Activated T-cell treated with anti-CD3 and anti-CD28 coated beads, Interleukin-2, amount 50 U/mL, for 72 hours (primary cell): ENCODE data around the gene RAB19. TPM values are rescaled to one million over a fixed set of nuclear protein-coding genes. Genes with fewer than 3 reads are reported as not detected.
A peak's percentile ranks its signal among the peaks of the same experiment; 100 is the strongest.
"Not testable (repeated sequence)": the region's sequence is repeated elsewhere in the genome, so short reads cannot be mapped to it uniquely, and the experiment has no call there.

ENCODE experiments used
- ATAC-seq, 2 donors: fragments of 150-1000 bp; cut with Tn5 transposase; replicated peaks in 1 of 2; 2 replicates each; pipeline ENCODE4 v1.10.0; 2021; ENCODE audit warnings: moderate library complexity in 2 of 2, mild to moderate bottlenecking in 1 of 2
- DNase-seq, 2 donors: peaks; one replicate each; pipeline ENCODE4 v3.0.0; 2021 to 2022; ENCODE audit warnings: mixed read lengths in 1 of 2
- H3K27ac Mint-ChIP-seq: one replicate; pipeline ENCODE4 v1.8.0; 2022; ENCODE audit warnings: mild to moderate bottlenecking, moderate library complexity, mixed read lengths
- H3K27me3 Mint-ChIP-seq: one replicate; pipeline ENCODE4 v1.8.0; 2022; ENCODE audit warnings: low read depth, mixed read lengths
- H3K36me3 Mint-ChIP-seq, 2 donors: one replicate each; pipeline ENCODE4 v1.8.0; 2022; ENCODE audit warnings: mixed read lengths in 2 of 2, mild to moderate bottlenecking in 1 of 2; ENCODE audit not compliant: insufficient read depth in 2 of 2
- H3K4me1 Mint-ChIP-seq: one replicate; pipeline ENCODE4 v1.8.0; 2022; ENCODE audit warnings: low read depth, mixed read lengths
- H3K4me3 Mint-ChIP-seq, 2 donors: one replicate each; pipeline ENCODE4 v1.8.0; 2022; ENCODE audit warnings: mild to moderate bottlenecking in 2 of 2, mixed read lengths in 2 of 2, moderate library complexity in 2 of 2
- H3K9me3 Mint-ChIP-seq, 2 donors: one replicate each; pipeline ENCODE4 v1.8.0; 2022; ENCODE audit warnings: mixed read lengths in 2 of 2
- total RNA-seq, 2 donors: library from RNA; stranded (reverse); gene quantifications; one replicate each; pipeline ENCODE4 v1.2.3, GENCODE V29; 2022

RAB19 gene
- total RNA-seq, 2 donors from 2014 or later = 13.7 to 17.5 TPM

DNA sequence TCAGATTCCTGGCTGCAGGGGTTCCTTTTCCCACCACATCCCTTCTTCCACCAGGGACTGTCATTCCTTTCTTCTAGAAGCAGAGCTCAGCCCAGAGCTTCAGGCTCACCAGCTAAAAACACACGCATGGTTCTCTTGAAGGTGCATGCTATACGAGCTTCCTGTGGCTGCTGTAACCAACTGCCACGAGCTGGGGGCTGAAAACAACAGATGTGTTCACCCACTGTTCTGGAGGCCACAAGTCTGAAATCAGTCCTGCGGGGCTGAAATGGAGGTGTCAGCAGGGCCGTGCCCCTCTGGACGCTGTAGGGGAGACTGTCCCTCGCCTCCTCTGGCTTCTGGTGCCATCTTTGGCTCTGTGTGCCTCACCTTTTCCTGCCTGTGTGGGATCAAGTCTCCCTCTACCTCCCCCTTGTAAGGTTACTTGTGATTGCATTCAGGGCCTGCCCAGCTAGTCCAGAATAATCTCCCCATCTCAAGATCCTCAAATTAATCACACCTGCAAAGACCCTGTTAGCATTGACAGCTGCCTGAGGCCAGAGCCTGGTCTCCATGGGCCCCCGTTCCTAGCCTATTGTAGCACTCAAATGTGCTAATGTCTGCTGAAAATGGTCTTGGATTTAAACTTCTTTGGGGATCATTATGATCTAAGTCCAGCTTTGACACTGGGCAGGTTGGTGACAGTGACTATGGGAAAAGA, 13.7 kb downstream of the RAB19 start:
- Mint-ChIP-seq H3K27ac (peak overlapping the region; percentile 21), H3K27me3 (no peaks in the 10 kb centered on the region), H3K4me1 (peaks cover 14% of the 10 kb centered on the region), H3K36me3 (peaks cover 6 to 7% of the 10 kb centered on the region in 2 donors), H3K9me3 (no peaks in the 10 kb centered on the region), H3K4me3 (no peak overlapping the region)
- peak; percentile 34 to 63 for ATAC-seq
- DNase-seq = peak in 1 of 2 donors; percentile 10

- not testable (repeated sequence) for DNase-seq, H3K36me3 Mint-ChIP-seq, H3K9me3 Mint-ChIP-seq, H3K27ac Mint-ChIP-seq, ATAC-seq, H3K4me3 Mint-ChIP-seq, H3K27me3 Mint-ChIP-seq
- H3K4me1 Mint-ChIP-seq = peaks cover 14% of the 10 kb centered on the region
These were observed 14.3 kb downstream of the RAB19 start for GRCh38 chr7:140418156-140418472.

DNA sequence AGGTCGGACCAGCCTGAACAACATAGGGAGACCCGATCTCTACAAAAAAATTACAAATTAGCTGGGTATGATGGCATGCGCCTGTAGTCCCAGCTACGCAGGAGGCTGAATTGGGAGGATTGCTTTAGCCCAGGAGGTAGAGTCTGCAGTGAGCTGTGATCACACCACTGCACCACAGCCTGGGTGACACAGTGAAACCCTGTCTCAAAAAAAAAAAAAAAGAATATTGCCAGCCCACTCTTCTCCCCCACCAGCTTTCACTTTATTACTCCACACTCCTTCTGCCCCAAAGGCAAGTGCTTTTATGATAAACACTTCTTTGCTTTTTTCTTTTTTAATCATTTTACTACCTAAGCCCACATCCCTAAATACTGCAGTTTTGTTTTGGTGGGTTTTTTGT, 14.8 kb downstream of the RAB19 start:
- H3K27ac Mint-ChIP-seq = peak overlapping the region; percentile 51
- H3K4me3 Mint-ChIP-seq = no peak overlapping the region
- H3K4me1 Mint-ChIP-seq = peaks cover 14% of the 10 kb centered on the region
- H3K9me3 Mint-ChIP-seq = no peaks in the 10 kb centered on the region
- no peaks in the 10 kb centered on the region for H3K27me3 Mint-ChIP-seq
- DNase-seq = no peak
- ATAC-seq = peak; percentile 54 to 81
- H3K36me3 Mint-ChIP-seq = peaks cover 5 to 6% of the 10 kb centered on the region in 2 donors

DNA sequence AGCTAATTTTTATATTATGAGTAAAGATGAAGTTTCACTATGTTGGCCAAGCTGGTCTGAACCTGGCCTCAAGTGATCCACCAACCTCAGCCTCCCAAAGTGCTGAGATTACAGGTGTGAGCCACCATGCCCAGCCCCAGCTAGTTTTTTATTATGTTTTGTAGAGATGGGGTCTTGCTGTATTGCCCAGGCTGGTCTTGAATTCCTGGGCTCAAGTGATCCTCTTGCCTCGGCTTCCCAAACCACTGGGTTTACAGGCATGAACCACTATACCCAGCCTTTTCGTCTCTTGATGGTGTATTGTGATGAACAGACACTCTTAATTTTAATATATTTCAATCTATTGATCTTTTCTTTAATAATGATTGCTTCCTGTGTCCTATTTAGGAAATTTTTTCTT, 17.7 kb downstream of the RAB19 start:
- Mint-ChIP-seq H3K4me3 (no peak overlapping the region), H3K27me3 (no peaks in the 10 kb centered on the region), H3K27ac (no peak overlapping the region), H3K9me3 (no peaks in the 10 kb centered on the region), H3K4me1 (peaks cover 14% of the 10 kb centered on the region), H3K36me3 (peaks cover 5 to 8% of the 10 kb centered on the region in 2 donors)
- no peak for DNase-seq
- ATAC-seq = no peak

- peaks cover 6% of the 10 kb centered on the region for H3K4me1 Mint-ChIP-seq
- no peaks in the 10 kb centered on the region for H3K27me3 Mint-ChIP-seq
- H3K27ac Mint-ChIP-seq = no peak overlapping the region
- H3K36me3 Mint-ChIP-seq = peaks cover 3 to 7% of the 10 kb centered on the region in 2 donors
- ATAC-seq (no peak), DNase-seq (no peak)
- H3K9me3 Mint-ChIP-seq = no peaks in the 10 kb centered on the region
- no peak overlapping the region for H3K4me3 Mint-ChIP-seq
These were observed 19.6 kb downstream of the RAB19 start for GRCh38 chr7:140423501-140423900.

DNA sequence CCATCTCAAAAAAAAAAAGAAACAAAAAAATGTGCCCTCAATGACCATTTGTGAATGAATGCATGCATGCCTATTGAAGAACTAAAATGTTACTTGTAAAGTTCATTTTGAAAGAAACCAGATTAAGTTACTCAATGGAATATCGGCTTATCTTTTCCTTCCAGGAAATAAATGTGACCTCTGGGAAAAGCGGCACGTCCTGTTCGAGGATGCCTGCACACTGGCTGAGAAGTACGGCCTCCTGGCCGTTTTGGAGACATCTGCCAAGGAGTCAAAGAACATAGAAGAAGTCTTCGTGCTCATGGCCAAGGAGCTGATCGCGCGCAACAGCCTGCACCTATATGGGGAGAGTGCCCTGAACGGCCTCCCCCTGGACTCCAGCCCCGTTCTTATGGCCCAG, 21.9 kb downstream of the RAB19 start:
- Mint-ChIP-seq H3K27ac (no peak overlapping the region), H3K4me3 (no peak overlapping the region), H3K27me3 (no peaks in the 10 kb centered on the region), H3K4me1 (no peaks in the 10 kb centered on the region), H3K9me3 (no peaks in the 10 kb centered on the region), H3K36me3 (peaks cover 3 to 4% of the 10 kb centered on the region in 2 donors)
- DNase-seq (no peak), ATAC-seq (no peak)

- peaks cover 3 to 4% of the 10 kb centered on the region in 2 donors for H3K36me3 Mint-ChIP-seq
- no peaks in the 10 kb centered on the region for H3K27me3 Mint-ChIP-seq
- ATAC-seq (no peak), DNase-seq (no peak)
- no peaks in the 10 kb centered on the region for H3K4me1 Mint-ChIP-seq
- H3K27ac Mint-ChIP-seq = no peak overlapping the region
- no peaks in the 10 kb centered on the region for H3K9me3 Mint-ChIP-seq
- H3K4me3 Mint-ChIP-seq = no peak overlapping the region
These were observed 22.3 kb downstream of the RAB19 start for GRCh38 chr7:140426130-140426529.

- Mint-ChIP-seq H3K4me3 (no peak overlapping the region), H3K4me1 (no peaks in the 10 kb centered on the region), H3K36me3 (no peaks in the 10 kb centered on the region), H3K27me3 (no peaks in the 10 kb centered on the region), H3K9me3 (no peaks in the 10 kb centered on the region), H3K27ac (no peak overlapping the region)
- no peak for ATAC-seq
- DNase-seq = no peak
These were observed 29.5 kb downstream of the RAB19 start for GRCh38 chr7:140433396-140433795.

DNA sequence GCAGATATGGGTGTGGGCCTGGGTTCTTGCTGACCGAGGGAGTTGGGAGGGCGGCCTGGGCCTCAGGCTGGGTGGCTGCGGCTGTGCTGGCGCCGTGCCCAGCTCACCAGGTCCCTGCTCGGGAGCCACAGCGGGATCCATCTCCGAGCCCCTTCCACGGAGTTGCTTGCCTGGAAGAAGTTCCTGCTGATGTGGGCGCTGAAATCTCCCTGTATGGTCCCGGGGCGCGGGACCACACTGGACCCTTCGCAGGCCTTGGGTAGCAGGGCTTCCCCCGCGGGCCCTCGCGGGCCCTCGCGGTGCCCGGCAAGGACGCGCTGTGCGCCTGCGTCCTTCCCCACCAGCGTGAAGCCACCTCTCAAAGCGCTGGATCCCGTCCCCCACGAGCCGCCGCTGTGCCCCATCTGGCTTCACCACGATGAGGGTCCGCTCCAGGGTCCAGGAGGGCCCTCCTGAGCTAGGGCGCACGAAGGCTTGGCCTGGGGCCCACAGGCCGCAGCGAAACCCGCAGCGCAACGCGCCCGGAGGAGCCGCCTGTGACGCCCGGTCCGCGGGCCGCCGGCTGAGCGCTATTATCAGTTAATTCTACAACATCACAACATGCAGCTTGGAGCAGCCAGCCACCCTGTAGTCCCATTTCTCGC, 31.5 kb downstream of the RAB19 start:
- Mint-ChIP-seq H3K4me3 (no peak overlapping the region), H3K27ac (no peak overlapping the region), H3K27me3 (no peaks in the 10 kb centered on the region), H3K4me1 (peaks cover 12% of the 10 kb centered on the region), H3K36me3 (peaks cover 0 to 2% of the 10 kb centered on the region in 2 donors), H3K9me3 (no peaks in the 10 kb centered on the region)
- no peak for DNase-seq
- peak in 1 of 2 donors; percentile 16 for ATAC-seq

DNA sequence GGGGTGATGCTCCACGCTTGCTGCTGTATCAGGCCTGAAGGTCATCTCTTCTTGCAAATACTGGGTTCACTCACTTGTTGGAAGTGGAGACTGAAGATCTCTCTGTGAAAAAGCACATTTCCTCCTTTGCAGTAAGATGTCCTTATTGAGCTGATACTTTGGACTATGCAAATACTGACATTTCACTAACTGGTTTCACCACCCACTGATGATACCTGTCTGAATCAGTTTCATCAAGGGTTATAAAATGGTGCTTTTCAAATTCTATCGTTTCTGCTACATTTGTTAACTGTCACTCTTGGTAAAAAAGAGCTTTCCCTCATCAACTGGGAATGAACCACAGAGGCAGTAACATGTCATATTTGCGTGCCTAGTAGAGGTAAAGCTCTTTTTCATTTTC, 35.5 kb downstream of the RAB19 start:
- Mint-ChIP-seq H3K27ac (peak overlapping the region; percentile 76), H3K9me3 (no peaks in the 10 kb centered on the region), H3K27me3 (no peaks in the 10 kb centered on the region), H3K4me3 (peak overlapping the region; percentile 31 to 48), H3K36me3 (peaks cover 0 to 2% of the 10 kb centered on the region in 2 donors), H3K4me1 (peaks cover 17% of the 10 kb centered on the region)
- no peak for DNase-seq
- ATAC-seq = peak; percentile 67 to 79

- Mint-ChIP-seq H3K27me3 (no peaks in the 10 kb centered on the region), H3K27ac (no peak overlapping the region), H3K4me1 (peaks cover 17% of the 10 kb centered on the region), H3K9me3 (no peaks in the 10 kb centered on the region), H3K36me3 (peaks cover 0 to 2% of the 10 kb centered on the region in 2 donors), H3K4me3 (no peak overlapping the region)
- DNase-seq (no peak), ATAC-seq (peak in 1 of 2 donors; percentile 32)
These were observed 36.7 kb downstream of the RAB19 start for GRCh38 chr7:140440593-140440992.

DNA sequence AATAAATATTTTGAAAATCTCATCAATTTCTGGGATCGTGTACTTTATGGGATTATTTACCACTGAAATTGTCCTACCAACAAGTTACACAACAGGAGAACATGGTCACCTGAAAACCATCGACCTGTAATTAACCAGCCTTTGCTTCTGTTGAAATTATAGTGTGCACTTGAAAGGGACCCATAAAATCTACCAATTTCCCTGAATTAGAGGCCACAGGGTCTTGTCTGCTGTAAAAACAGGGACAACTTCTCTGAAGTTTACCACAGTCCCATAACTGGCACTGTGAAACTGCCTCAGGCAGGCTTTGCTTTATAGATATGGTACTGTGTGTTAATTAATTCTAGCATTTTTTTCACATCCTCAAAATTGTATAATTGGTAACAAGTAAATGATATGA, 37.7 kb downstream of the RAB19 start:
- H3K27ac Mint-ChIP-seq = no peak overlapping the region
- H3K4me3 Mint-ChIP-seq = no peak overlapping the region
- H3K36me3 Mint-ChIP-seq = peaks cover 0 to 2% of the 10 kb centered on the region in 2 donors
- peaks cover 17% of the 10 kb centered on the region for H3K4me1 Mint-ChIP-seq
- H3K9me3 Mint-ChIP-seq = no peaks in the 10 kb centered on the region
- H3K27me3 Mint-ChIP-seq = no peaks in the 10 kb centered on the region
- DNase-seq = no peak
- ATAC-seq = no peak

GRCh38 chr7:140446467-140446866, 42.6 kb downstream of the RAB19 start:
- Mint-ChIP-seq H3K27ac (no peak overlapping the region), H3K4me1 (peaks cover 34% of the 10 kb centered on the region), H3K4me3 (no peak overlapping the region), H3K36me3 (no peaks in the 10 kb centered on the region), H3K27me3 (no peaks in the 10 kb centered on the region), H3K9me3 (no peaks in the 10 kb centered on the region)
- ATAC-seq (no peak), DNase-seq (no peak)

GRCh38 chr7:140447841-140448240, 44.0 kb downstream of the RAB19 start:
- no peak overlapping the region for H3K4me3 Mint-ChIP-seq
- H3K36me3 Mint-ChIP-seq = peaks cover 3 to 5% of the 10 kb centered on the region in 2 donors
- H3K9me3 Mint-ChIP-seq = no peaks in the 10 kb centered on the region
- DNase-seq (no peak), ATAC-seq (no peak)
- no peaks in the 10 kb centered on the region for H3K27me3 Mint-ChIP-seq
- no peak overlapping the region for H3K27ac Mint-ChIP-seq
- H3K4me1 Mint-ChIP-seq = peaks cover 39% of the 10 kb centered on the region
